HL-60 (cell line): ENCODE data around the gene RNGTT.

ENCODE experiments used
- DNase-seq, 2 experiments: peaks; one replicate each; pipeline ENCODE4 v3.0.0-alpha.2; 2010 to 2020; ENCODE audit warnings: low read depth in 1 of 2, low spot score in 1 of 2
- H3K27ac ChIP-seq: fragments of 250-450 bp; sonication (Bioruptor Pico); replicated peaks from 2 replicates; pipeline ENCODE4 v1.5.1; 2020; ENCODE audit warnings: mild to moderate bottlenecking, moderate library complexity
- H3K27me3 ChIP-seq: fragments of 250-450 bp; sonication (Bioruptor Pico); 2 replicates; pipeline ENCODE4 v1.5.1; 2021; ENCODE audit warnings: mild to moderate bottlenecking, moderate library complexity; ENCODE audit not compliant: insufficient read depth, poor library complexity, severe bottlenecking
- H3K4me3 ChIP-seq: replicated peaks from 2 replicates; pipeline ENCODE4 v1.5.1; 2011; ENCODE audit warnings: mild to moderate bottlenecking, control low read depth, low read length; ENCODE audit not compliant: insufficient read depth
- CTCF ChIP-seq: IDR thresholded peaks from one replicate; pipeline ENCODE4 v1.5.1; 2011; ENCODE audit warnings: low read length, control low read depth, inconsistent platforms; ENCODE audit not compliant: insufficient read depth
- GABPA ChIP-seq: IDR thresholded peaks from 2 replicates; pipeline ENCODE4 v1.6.1; 2012; ENCODE audit warnings: low read depth
- POLR2AphosphoS5 ChIP-seq: IDR thresholded peaks from 2 replicates; pipeline ENCODE4 v1.6.1; 2012; ENCODE audit warnings: low read depth
- REST ChIP-seq: IDR thresholded peaks from 2 replicates; pipeline ENCODE4 v1.6.1; 2012; ENCODE audit warnings: low read depth; ENCODE audit not compliant: insufficient replicate concordance
- SPI1 ChIP-seq: IDR thresholded peaks from 2 replicates; pipeline ENCODE4 v1.6.1; 2012; ENCODE audit warnings: low read depth, mild to moderate bottlenecking, borderline replicate concordance

Gene RNGTT

GRCh38 chr6:88764081-88764480 is 199.3 kb downstream of the RNGTT start:
- Histone ChIP-seq H3K27ac (no peak overlapping the region), H3K4me3 (no peak overlapping the region), H3K27me3 (no peaks in the 10 kb centered on the region)
- no peak for DNase-seq
- TF ChIP-seq SPI1 (no peak), REST (no peak), POLR2AphosphoS5 (no peak), CTCF (no peak), GABPA (no peak)

GRCh38 chr6:88763160-88763559 is 200.3 kb downstream of the RNGTT start:
- DNase-seq = peak in 1 of 2 experiments; percentile 28
- no peak for TF ChIP-seq SPI1
- TF ChIP-seq GABPA = no peak
- TF ChIP-seq REST = no peak
- no peak for TF ChIP-seq CTCF
- no peak for TF ChIP-seq POLR2AphosphoS5
- no peak overlapping the region for H3K4me3 ChIP-seq
- no peak overlapping the region for H3K27ac ChIP-seq
- no peaks in the 10 kb centered on the region for H3K27me3 ChIP-seq

GRCh38 chr6:88761237-88762031 is 202.0 kb downstream of the RNGTT start:
- Histone ChIP-seq H3K27ac (no peak overlapping the region), H3K4me3 (no peak overlapping the region), H3K27me3 (no peaks in the 10 kb centered on the region)
- TF ChIP-seq CTCF = no peak
- no peak for TF ChIP-seq GABPA
- TF ChIP-seq REST = no peak
- no peak for TF ChIP-seq POLR2AphosphoS5
- TF ChIP-seq SPI1 = no peak
- DNase-seq = no peak
